ENCODE results near the gene BIN1.

Gene BIN1

DNA sequence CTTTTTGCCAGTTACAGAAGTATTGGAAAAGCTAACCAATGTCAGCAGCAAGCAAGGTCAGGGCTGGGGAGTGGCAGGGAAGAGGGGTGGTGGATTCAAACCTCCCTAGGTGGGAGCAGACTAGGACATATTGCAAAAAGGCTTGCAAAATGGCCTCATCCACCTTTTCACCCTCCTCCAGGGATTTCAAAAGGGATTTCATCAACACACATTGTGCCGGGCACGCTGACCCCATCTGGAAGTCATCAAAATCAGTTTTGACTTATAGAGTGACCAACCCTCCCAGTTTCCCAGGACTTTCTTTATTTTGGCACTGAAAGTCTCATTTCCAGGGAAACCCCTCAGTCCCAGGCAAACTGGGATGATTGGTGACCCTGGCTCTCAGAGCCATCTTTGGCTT, 94.7 kb downstream of the BIN1 start:
- no peak for FAIRE-seq
- no peak for DNase-seq (ENCODE audit: extremely low spot score, insufficient read length, low read depth)

DNA sequence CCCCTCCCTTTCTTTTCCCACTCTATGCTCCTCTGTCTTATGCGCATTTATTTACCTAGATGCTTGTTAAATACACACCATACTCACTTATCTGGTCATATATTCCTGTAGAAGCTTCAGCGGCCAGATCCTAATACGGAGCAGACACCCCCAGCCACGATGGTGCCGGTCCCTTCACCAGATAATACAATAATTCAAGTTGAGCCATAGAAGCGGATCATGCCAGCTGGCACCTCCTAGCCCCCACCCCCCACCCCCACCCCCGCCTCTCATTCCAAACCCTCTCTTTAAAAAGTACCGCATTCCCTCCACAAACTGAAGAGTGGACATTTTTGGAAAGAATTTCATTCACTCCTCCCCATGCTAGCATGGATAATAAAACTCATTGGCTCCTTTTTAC, 95.2 kb downstream of the BIN1 start:
- FAIRE-seq (no peak), DNase-seq (ENCODE audit: extremely low spot score, insufficient read length, low read depth) (no peak)

DNA sequence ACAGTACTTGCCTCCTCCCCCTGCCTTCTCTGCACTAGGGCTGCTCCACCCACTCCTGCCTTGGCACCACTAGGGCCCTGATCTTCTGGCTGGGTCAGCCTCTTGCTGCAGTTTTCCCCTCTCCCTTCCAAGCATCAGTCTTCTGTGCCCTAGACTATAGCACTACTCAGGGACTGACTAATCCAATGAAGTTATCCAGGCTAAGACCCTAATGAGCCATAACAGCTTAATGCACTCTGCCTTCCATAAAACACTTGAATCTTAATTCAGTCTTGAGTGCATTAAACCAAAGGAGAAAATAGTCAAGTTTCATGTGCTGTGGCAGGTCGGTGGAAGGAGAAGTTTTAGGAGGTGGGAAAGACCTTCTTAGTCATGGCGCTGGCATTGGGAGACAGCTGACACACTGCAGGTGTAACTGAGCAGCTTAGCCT, 95.7 kb downstream of the BIN1 start:
- FAIRE-seq = no peak
- DNase-seq (ENCODE audit: extremely low spot score, insufficient read length, low read depth) = no peak

DNA sequence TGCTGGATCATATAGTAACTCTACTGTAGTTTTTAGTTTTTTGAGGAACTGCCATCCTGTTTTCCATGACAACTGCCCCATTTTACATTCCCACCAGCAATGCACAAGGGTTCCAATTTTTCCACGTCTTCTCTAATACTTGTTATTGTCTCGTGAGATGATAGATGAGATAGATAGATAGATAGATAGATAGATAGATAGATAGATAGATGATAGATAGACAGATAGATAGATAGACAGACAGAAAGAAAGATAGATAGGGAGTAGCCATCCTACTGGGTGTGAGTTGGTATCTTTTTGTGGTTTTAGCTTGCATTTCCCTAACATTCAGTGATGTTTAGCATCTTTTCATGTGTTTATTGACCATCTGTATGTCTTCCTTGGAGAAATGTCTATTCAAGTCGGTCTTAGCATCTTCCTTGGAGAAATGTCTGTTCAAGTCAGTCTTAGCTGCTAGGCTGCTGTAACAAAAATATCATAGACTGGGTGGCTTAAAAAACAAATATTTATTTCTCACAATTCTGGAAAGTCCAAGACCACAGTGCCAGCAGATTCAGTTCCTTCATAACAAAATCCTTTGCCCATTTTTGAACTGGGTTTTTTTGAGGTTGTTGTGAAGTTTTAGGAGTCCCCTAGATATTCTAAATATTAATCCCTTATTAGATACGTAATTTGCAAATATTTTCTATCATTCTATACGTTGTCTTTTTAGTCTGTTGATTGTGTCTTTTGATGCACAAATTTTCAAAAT, 98.5 kb downstream of the BIN1 start:
- DNase-seq (ENCODE audit: extremely low spot score, insufficient read length, low read depth) (no peak), FAIRE-seq (peak; percentile 29)

DNA sequence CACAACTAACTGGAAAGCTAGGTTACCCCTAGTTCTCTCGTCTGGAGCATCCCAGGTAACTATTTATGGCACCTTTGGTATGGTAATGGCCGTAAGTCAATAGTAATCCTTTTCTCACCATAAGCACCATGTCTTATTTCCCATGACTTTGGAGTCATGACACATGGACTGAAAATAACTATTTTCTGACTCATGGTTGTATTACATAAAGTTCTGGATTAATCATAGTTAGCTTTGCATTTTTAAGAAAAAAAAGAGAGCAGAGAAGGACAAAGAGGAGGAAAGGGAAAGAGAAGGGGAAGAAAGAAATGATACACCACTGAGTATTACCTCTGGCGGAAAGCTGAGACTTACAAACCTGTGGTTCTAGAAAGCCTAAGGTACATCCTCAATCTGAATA, 99.3 kb downstream of the BIN1 start:
- no peak for FAIRE-seq
- no peak for DNase-seq (ENCODE audit: extremely low spot score, insufficient read length, low read depth)

DNA sequence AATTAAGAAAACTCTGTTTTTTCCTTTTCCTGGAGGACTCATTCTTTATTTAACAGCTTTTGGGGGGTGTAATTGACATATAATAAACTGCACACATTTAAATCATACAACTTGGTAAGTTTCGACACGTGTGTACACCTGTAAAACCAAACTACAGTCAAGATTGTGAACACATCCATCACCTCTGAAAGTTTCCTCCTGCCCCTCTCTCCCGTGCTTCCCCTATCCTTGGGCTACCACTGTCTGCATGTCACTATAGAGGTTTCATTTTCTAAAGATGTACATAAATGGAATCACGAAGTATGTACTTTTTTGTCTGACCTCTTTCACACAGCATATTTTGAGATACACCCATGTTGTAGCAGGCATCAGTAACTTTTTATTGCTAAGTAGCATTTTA, 100.0 kb downstream of the BIN1 start:
- DNase-seq (ENCODE audit: extremely low spot score, insufficient read length, low read depth) = no peak
- no peak for FAIRE-seq

DNA sequence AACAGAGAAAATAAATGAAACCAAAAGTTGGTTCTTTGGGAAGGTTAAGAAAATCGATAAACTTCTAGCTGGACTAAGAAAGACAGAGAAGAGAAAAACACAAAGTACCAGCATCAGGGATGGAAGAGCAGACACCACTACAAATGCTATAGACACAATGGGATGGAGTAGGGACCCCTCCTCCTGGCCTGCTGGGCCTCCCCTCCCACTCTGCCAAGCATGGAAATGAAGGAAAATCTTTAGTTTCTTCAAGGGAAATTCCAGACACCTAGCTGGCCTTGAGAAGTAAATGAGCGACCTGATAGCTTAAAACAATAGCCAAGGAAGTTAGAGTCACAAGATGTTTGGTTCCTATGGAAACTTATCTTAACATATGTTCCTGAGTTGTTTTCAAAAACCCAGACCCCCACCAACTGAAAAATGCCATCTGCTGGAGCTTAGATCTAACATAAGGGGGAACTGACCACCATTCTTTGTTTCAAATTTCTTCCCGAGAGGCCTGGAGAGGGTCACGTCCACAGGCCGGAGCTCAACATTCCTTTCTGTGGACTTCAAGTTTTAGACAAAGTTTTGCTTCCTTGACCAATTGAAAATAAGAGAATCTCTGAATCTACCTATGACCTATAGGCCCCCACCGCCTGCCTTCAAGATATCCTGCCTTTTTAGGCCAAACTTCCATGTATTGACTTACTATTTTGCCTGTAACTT, 101.9 kb downstream of the BIN1 start:
- FAIRE-seq (no peak), DNase-seq (ENCODE audit: extremely low spot score, insufficient read length, low read depth) (no peak)

DNA sequence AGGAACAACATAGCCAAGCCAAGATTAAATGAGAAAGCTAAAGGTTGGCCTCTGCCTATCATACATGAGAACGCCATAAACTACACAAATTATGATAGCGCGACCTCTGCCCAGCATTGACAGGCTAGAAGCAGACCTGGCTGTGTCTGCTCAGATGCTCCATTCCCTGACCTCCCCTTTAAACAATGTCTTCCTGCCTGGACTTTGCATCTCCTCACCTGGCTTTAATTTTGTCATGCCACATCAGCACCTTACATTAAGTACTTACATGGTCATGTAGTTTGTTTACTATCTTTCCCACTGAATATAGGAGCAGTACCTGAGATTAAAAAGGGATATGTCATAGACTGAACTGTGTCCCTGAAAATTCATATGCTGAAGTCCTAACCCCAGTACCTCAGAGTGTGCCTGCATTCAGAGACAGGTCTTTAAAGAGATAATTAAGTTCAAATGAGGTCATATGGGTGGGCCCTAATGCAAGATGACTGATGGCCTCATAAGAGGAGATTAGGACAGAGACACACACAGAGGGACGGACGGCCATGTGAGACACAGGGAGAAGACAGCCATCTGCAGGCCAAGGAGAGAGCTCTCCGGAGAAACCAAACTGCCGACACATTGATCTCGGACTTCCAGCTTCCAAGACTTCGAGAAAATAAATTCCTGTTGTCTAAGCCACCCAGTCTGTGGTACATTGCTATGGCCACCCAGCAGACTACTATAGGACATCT, 103.7 kb downstream of the BIN1 start:
- FAIRE-seq (no peak), DNase-seq (ENCODE audit: extremely low spot score, insufficient read length, low read depth) (no peak)

DNA sequence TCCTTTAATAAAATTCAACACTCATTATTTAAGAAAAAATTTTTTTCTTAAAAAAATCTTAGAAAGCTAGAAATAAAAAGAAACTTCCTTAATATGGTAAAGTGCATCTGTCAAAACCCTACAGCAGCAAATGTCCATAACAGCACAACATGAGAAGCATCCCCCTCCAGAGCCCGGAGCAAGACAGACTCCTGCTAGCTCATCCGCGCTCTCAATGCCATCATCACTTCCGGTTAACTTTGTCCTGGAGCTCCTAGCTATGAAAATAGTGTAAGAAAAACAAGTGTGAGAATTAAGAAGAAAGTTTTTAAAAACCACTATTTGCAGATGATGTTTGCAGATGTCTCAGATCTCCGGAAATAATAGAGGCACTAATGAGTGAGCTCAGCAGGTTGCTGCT, 105.2 kb downstream of the BIN1 start:
- no peak for DNase-seq (ENCODE audit: extremely low spot score, insufficient read length, low read depth)
- no peak for FAIRE-seq

DNA sequence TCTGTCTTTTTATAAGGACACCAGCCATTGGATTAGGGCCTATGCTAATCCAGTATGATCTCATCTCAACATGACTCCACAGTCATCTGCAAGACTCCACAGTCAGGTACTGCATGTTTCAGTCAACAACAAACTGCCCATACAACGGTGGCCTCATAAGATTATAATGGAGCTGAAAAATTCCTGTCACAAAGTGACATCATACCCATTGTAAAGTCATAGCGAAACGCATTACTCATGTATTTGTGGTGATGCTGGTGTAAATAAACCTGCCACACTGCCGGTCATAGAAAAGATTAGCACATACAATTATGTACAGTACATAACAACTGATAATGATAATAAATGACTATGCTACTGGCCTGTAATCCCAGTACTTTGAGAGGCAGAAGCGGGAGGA, 106.0 kb downstream of the BIN1 start:
- DNase-seq (ENCODE audit: extremely low spot score, insufficient read length, low read depth) (no peak), FAIRE-seq (no peak)

DNA sequence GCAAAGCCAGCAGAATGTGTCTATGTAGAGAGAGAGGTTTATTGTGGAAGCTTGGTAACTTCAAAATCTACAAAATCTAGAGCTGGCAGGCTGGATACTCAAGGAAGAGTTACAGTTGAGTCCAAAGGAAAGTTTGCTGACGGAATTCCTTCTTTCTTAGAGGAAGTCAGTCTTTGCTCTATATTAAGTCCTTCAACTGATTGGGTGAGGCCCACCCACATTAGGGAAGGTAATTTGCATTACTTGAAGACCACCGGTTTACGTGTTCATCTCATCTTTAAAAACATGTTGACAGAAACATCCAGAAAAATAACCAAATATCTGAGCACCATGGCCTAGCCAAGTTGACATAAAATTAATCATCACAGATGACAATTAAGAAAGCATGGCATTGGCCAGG, 106.8 kb downstream of the BIN1 start:
- DNase-seq (ENCODE audit: extremely low spot score, insufficient read length, low read depth) (no peak), FAIRE-seq (no peak)

DNA sequence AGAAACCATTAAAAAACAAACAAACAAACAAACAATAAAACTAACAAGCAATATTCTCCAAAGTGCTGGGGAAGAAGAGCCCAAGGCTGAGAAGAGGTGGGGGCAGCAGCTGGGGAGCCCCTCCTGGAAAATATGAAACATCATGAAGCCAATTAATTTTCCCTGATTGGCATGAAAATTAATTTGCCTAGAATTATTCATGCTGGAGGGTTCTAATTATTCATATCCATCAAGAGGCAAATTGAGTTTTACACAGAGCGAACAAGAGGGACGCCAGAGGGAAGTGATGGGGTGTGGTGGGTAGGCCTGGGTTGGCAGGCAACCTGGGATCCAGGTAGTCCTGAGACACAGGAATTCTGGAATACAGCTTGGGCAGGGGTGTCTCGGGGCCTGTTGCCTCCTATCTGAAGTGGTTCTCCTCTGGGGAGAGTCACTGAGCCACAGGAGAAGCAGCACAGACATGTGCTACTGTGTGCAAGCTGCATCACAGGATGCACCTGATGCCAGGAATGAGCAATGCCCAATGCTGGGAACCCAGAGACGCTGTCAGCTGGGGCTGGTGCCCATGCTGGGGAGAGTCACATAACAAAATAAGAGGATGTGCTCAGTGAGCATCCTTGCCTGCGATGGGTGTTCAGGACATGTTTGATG, 107.7 kb downstream of the BIN1 start:
- DNase-seq (ENCODE audit: extremely low spot score, insufficient read length, low read depth) (no peak), FAIRE-seq (no peak)

DNA sequence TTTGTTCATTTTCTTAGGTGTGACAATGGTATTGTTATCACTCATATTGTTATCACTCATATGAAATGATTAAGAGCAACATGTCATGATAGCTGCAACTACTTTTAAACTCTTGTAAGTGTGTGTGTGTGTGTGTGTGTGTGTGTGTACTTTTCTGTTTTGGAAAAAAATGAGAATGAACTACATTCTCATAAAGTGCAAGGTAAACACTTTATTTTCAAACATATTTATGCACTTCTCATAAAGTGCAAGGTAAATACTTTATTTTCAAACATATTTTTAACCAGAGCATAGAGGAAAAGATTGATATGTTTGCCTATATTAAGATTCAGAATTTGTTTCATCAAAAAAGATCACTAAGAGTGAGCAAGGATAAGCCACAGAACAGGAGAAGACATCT, 108.5 kb downstream of the BIN1 start:
- no peak for FAIRE-seq
- no peak for DNase-seq (ENCODE audit: extremely low spot score, insufficient read length, low read depth)

All from GM18507 (cell line).